ENCODE results near the gene AKNA.
A peak's percentile ranks its signal among the peaks of the same experiment; 100 is the strongest.

The AKNA gene

DNA sequence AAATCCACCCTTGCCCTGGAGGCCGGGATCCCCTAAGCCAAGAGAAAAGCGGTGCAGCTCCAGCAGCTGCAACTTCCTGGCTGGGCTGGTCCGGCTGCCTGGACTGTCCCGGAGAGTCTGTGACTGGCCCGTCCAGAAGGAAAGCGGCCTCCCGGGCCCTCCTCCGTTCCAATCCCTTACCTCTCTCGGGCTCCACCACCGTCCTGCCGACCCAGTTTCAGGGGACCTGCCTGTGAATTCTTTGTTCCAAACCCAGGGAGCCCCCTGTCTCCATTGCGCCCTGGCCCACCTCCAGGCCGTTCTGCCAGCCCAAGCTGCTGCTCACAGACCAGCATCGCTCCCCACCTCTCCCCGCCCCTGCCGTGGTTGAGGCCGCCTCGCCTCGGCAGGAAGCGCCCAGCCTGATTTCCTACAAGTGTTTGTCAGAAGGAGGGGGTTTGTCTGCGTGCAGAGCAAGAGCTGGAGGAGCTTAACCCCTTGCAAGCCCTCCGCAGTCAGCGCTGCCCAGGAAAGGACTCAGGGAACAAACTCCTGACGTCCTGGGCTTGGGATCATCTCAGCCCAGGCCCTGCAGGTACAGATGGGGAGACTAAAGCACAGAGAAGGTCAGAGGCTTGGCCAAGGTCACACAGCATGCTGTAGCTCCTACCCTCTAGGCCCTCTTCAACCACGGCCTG lies at the start of gene AKNA:
Gene AKNA, minus strand, starts transcription at position 303 of the 677 bp plus-strand sequence. CDS start 6,649 bp downstream, outside the sequence.
- Histone ChIP-seq H3K36me3 (peaks cover 0 to 48% (median 20%) of the 10 kb centered on the region in 11 experiments; a peak in 12 of 22 replicates), H3K9me3 (replicated peaks in 1 of 11) (no peaks in the 10 kb centered on the region), H3K27me3 (no peaks in the 10 kb centered on the region), H3K4me1 (peaks cover 70 to 84% (median 76%) of the 10 kb centered on the region in 10 experiments), H3K9ac (peak within 1 kb of the TSS; percentile 85 to 99 (median 95)), H3K4me3 (peak within 1 kb of the TSS; percentile 71 to 96 (median 92)), H3K27ac (peak within 1 kb of the TSS; percentile 85 to 98 (median 96)), H4K20me1 (peaks cover 0 to 45% (median 10%) of the 10 kb centered on the region in 11 experiments; a peak in 13 of 22 replicates), H3K4me2 (peak within 1 kb of the TSS; percentile 94 to 99 (median 98))
- no peak for TF ChIP-seq Cebpa-rat (IDR thresholded peaks at IDR 0.05)

- H3K4me3 ChIP-seq: no peak overlapping the region
- no peaks in the 10 kb centered on the region for H3K36me3 ChIP-seq
- H3K9me3 ChIP-seq (replicated peaks in 1 of 11): no peaks in the 10 kb centered on the region
- H3K27ac ChIP-seq: no peak overlapping the region
- no peaks in the 10 kb centered on the region for H3K27me3 ChIP-seq
- no peak for TF ChIP-seq Cebpa-rat (IDR thresholded peaks at IDR 0.05)
- H3K4me1 ChIP-seq: no peaks in the 10 kb centered on the region; a peak in 1 of 20 replicates
- H3K4me2 ChIP-seq: no peak overlapping the region
- no peak overlapping the region for H3K9ac ChIP-seq
- no peaks in the 10 kb centered on the region for H4K20me1 ChIP-seq
Observed at GRCh38 chr9:114437401-114437893, 49.7 kb upstream of the AKNA start.

DNA sequence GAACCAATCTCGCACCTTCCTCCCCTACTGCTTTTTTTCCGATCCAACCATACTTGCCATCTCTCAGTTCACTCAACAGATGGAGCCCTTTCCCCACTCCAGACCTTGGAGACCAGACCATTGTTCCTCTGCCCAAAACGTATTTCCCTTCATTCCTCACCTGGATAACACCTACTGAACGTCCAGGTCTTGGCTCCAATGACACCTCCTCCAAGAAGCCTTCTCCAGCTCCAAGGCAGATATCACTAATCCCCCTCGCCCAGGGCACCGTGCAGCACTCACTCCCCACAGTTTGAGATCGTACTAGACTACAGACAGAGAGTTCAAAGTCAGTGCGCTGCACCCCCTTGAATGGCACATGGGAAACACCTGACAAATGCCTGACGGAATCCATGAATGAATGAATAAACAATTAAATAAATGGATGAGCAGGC lies 47.1 kb upstream of the AKNA start:
- H4K20me1 ChIP-seq: no peaks in the 10 kb centered on the region
- H3K9ac ChIP-seq: no peak overlapping the region
- H3K4me2 ChIP-seq: no peak overlapping the region
- no peak overlapping the region for H3K27ac ChIP-seq
- no peak for TF ChIP-seq Cebpa-rat (IDR thresholded peaks at IDR 0.05)
- no peaks in the 10 kb centered on the region for H3K9me3 ChIP-seq (replicated peaks in 1 of 11)
- H3K27me3 ChIP-seq: no peaks in the 10 kb centered on the region
- H3K36me3 ChIP-seq: no peaks in the 10 kb centered on the region
- H3K4me3 ChIP-seq: no peak overlapping the region
- H3K4me1 ChIP-seq: no peaks in the 10 kb centered on the region; a peak in 1 of 20 replicates

- H3K4me2 ChIP-seq: no peak overlapping the region
Observed at GRCh38 chr9:114433720-114434255, 46.0 kb upstream of the AKNA start.

GRCh38 chr9:114433086-114433485 lies 45.3 kb upstream of the AKNA start:
- H3K4me3 ChIP-seq: no peak overlapping the region
- no peaks in the 10 kb centered on the region; a peak in 1 of 20 replicates for H3K4me1 ChIP-seq
- H3K36me3 ChIP-seq: no peaks in the 10 kb centered on the region
- no peak for TF ChIP-seq Cebpa-rat (IDR thresholded peaks at IDR 0.05)
- no peak overlapping the region for H3K27ac ChIP-seq
- H3K4me2 ChIP-seq: no peak overlapping the region
- H4K20me1 ChIP-seq: no peaks in the 10 kb centered on the region
- H3K9ac ChIP-seq: no peak overlapping the region
- no peaks in the 10 kb centered on the region for H3K9me3 ChIP-seq (replicated peaks in 1 of 11)
- H3K27me3 ChIP-seq: no peaks in the 10 kb centered on the region

More at GRCh38 chr9:114433720-114434255, 46.0 kb upstream of the AKNA start:
- H3K4me3 ChIP-seq: no peak overlapping the region
- H3K27me3 ChIP-seq: no peaks in the 10 kb centered on the region
- H4K20me1 ChIP-seq: no peaks in the 10 kb centered on the region
- H3K27ac ChIP-seq: no peak overlapping the region
- no peak for TF ChIP-seq Cebpa-rat (IDR thresholded peaks at IDR 0.05)
- H3K36me3 ChIP-seq: no peaks in the 10 kb centered on the region
- no peaks in the 10 kb centered on the region; a peak in 1 of 20 replicates for H3K4me1 ChIP-seq
- H3K9me3 ChIP-seq (replicated peaks in 1 of 11): no peaks in the 10 kb centered on the region
- no peak overlapping the region for H3K9ac ChIP-seq

GRCh38 chr9:114432323-114433067 lies 44.7 kb upstream of the AKNA start:
- H4K20me1 ChIP-seq: no peaks in the 10 kb centered on the region
- H3K4me3 ChIP-seq: no peak overlapping the region
- no peaks in the 10 kb centered on the region for H3K9me3 ChIP-seq (replicated peaks in 1 of 11)
- H3K36me3 ChIP-seq: no peaks in the 10 kb centered on the region
- no peak overlapping the region for H3K4me2 ChIP-seq
- no peak overlapping the region for H3K27ac ChIP-seq
- no peaks in the 10 kb centered on the region; a peak in 1 of 20 replicates for H3K4me1 ChIP-seq
- no peaks in the 10 kb centered on the region for H3K27me3 ChIP-seq
- no peak overlapping the region for H3K9ac ChIP-seq
- no peak for TF ChIP-seq Cebpa-rat (IDR thresholded peaks at IDR 0.05)

- Histone ChIP-seq H3K27ac (no peak overlapping the region), H4K20me1 (no peaks in the 10 kb centered on the region), H3K4me1 (no peaks in the 10 kb centered on the region; a peak in 1 of 20 replicates), H3K4me2 (no peak overlapping the region), H3K27me3 (no peaks in the 10 kb centered on the region), H3K36me3 (no peaks in the 10 kb centered on the region), H3K4me3 (no peak overlapping the region), H3K9me3 (replicated peaks in 1 of 11) (no peaks in the 10 kb centered on the region), H3K9ac (no peak overlapping the region)
- TF ChIP-seq Cebpa-rat (IDR thresholded peaks at IDR 0.05): no peak
Observed at GRCh38 chr9:114431770-114432169, 44.0 kb upstream of the AKNA start.

DNA sequence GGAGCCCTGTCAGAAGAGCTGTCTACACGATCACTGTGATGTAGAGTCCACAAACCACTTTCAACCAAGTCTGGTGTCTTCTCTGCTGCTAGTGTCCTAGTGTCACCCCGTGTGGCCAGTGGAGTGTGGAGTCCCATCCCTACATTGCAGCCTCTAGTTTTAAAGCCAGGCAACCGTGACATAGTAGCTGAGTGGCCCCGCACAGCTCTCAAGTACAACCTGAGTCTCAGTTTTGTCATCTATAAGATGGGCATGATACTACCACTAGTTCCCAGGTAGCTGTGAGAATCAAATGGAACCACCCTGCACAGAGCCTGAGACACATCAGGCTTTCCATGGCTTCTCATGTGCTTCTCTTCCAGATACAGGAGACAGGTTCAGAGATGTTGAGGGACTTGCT lies 43.2 kb upstream of the AKNA start:
- H3K27ac ChIP-seq: no peak overlapping the region
- no peaks in the 10 kb centered on the region for H3K27me3 ChIP-seq
- no peaks in the 10 kb centered on the region for H4K20me1 ChIP-seq
- no peak overlapping the region for H3K9ac ChIP-seq
- H3K4me3 ChIP-seq: no peak overlapping the region
- no peak overlapping the region for H3K4me2 ChIP-seq
- no peak for TF ChIP-seq Cebpa-rat (IDR thresholded peaks at IDR 0.05)
- no peaks in the 10 kb centered on the region for H3K36me3 ChIP-seq
- no peaks in the 10 kb centered on the region; a peak in 1 of 20 replicates for H3K4me1 ChIP-seq
- no peaks in the 10 kb centered on the region for H3K9me3 ChIP-seq (replicated peaks in 1 of 11)

GRCh38 chr9:114430457-114430856 lies 42.7 kb upstream of the AKNA start:
- Histone ChIP-seq H3K4me3 (no peak overlapping the region), H3K36me3 (no peaks in the 10 kb centered on the region), H3K9me3 (replicated peaks in 1 of 11) (no peaks in the 10 kb centered on the region), H3K9ac (no peak overlapping the region), H3K27me3 (no peaks in the 10 kb centered on the region), H3K4me2 (no peak overlapping the region), H3K27ac (no peak overlapping the region), H3K4me1 (no peaks in the 10 kb centered on the region; a peak in 1 of 20 replicates), H4K20me1 (no peaks in the 10 kb centered on the region)
- no peak for TF ChIP-seq Cebpa-rat (IDR thresholded peaks at IDR 0.05)

Data from BLaER1 treated with 17β-estradiol and CSF1 and Interleukin-3, amounts not matched to agents 10 nM and 100 nM (cell line).